Measurements from ENCODE around the gene SFXN5.

SFXN5 gene

GRCh38 chr2:72892506-72893173 is 178.9 kb downstream of the SFXN5 start:
- DNase-seq = peak; percentile 22
